ENCODE results near the gene ATF6. TPM values are rescaled to one million over a fixed set of nuclear protein-coding genes. Genes with fewer than 3 reads are reported as not detected.
A peak's percentile ranks its signal among the peaks of the same experiment; 100 is the strongest.

The ATF6 gene
- total and polyA plus RNA-seq, 2 of the 4 experiments (the other 2 are of a cell fraction), result 12.2 to 17.6 TPM

GRCh38 chr1:161962091-161962887 is 196.2 kb downstream of the ATF6 start:
- H2AK5ac ChIP-seq (ENCODE audit: low read depth, low read length), result peak overlapping the region; percentile 72
- 0 out of 2 replicates have a peak, but pooled peaks cover 3% of the 10 kb centered on the region for H3K9me1 ChIP-seq (ENCODE audit: insufficient read depth, low read length)
- H3K14ac ChIP-seq (replicated peaks; ENCODE audit: low read depth, low read length), result peak overlapping the region; percentile 83
- peak overlapping the region; percentile 95 for H2BK120ac ChIP-seq (ENCODE audit: low read depth, low read length)
- peak overlapping the region; percentile 80 for H3K56ac ChIP-seq (ENCODE audit: extremely low read depth, insufficient read depth, low read length)
- peak overlapping the region; percentile 92; the same call in 1 of the 2 replicates for H3K23ac ChIP-seq (ENCODE audit: low read depth, low read length)
- H4K91ac ChIP-seq (ENCODE audit: insufficient read depth, low read depth, low read length), result peak overlapping the region; percentile 93
- intact Hi-C loops (cut with micrococcal nuclease) (loop anchor here (2.0 kb wide), 1 partner anchor 169 kb away; no protein-coding TSS in a partner anchor), dilution Hi-C loops (cut with HindIII; ENCODE audit: low sequenced_read_pairs, unreplicated experiment) (no loop called here), in situ Hi-C loops (cut with MboI; ENCODE audit: low sequenced_read_pairs) (no loop called here)
- H3K4me1 ChIP-seq (ENCODE audit: control insufficient read depth, insufficient read depth, low read length), result peaks cover 9% of the 10 kb centered on the region
- H3K36me3 ChIP-seq (ENCODE audit: control insufficient read depth, insufficient read depth, low read length), result no peaks in the 10 kb centered on the region; the same call in 1 of the 2 replicates
- H4K20me1 ChIP-seq (ENCODE audit: insufficient read depth, low read length), result no peaks in the 10 kb centered on the region
- H2BK20ac ChIP-seq (ENCODE audit: low read depth, low read length), result peak overlapping the region; percentile 96
- TF ChIP-seq NFE2L2 (IDR thresholded peaks at IDR 0.05; ENCODE audit: low read depth, low read length) (0 out of 2 replicates have a peak, but pooled peaks have one; percentile 16), MXI1 (IDR thresholded peaks at IDR 0.05; ENCODE audit: borderline replicate concordance, low read depth, low read length) (no peak), FOS (IDR thresholded peaks at IDR 0.05; ENCODE audit: low read depth, low read length) (peak; percentile 47; the same call in 1 of the 2 replicates), ELK1 (IDR thresholded peaks at IDR 0.05; ENCODE audit: borderline replicate concordance, low read depth, low read length) (no peak), MAFK (IDR thresholded peaks at IDR 0.05; ENCODE audit: low read depth, low read length) (peak; percentile 57; the same call in 1 of the 2 replicates)
- peaks cover 3 to 4% of the 10 kb centered on the region in 2 experiments; a peak in 1 of 4 replicates for H3K79me1 ChIP-seq (ENCODE audit: low read depth in 1 of 2, low read length in 2 of 2)
- peak overlapping the region; percentile 42 for H3K4me3 ChIP-seq (ENCODE audit: insufficient read depth, low read depth, low read length)
- H3K27ac ChIP-seq (ENCODE audit: insufficient read depth, low read length), result peak overlapping the region; percentile 90
- peak overlapping the region; percentile 99 for H3K18ac ChIP-seq (ENCODE audit: low read depth, low read length)
- H3K9ac ChIP-seq (ENCODE audit: low read depth, low read length), result peak overlapping the region; percentile 64
- peak overlapping the region; percentile 59 for H2AK9ac ChIP-seq (replicated peaks; ENCODE audit: low read depth, low read length, poor library complexity)
- peak overlapping the region; percentile 96 for H3K4ac ChIP-seq (ENCODE audit: low read depth, low read length)
- H2AFZ ChIP-seq (replicated peaks; ENCODE audit: low read length, poor library complexity), result no peak overlapping the region
- ATAC-seq (ENCODE audit: low read depth) (peak; percentile 86), DNase-seq (peak; percentile 87)
- H3K4me2 ChIP-seq (ENCODE audit: low read depth, low read length), result peak overlapping the region; percentile 97
- peak overlapping the region; percentile 87 for H2BK5ac ChIP-seq (ENCODE audit: low read depth, low read length, poor library complexity, severe bottlenecking)
- BruUV-seq (replicated peaks), result no TSS peak
- H3K9me3 ChIP-seq (ENCODE audit: control insufficient read depth, insufficient read depth, low read length), result no peaks in the 10 kb centered on the region
- POLR2A ChIA-PET (ENCODE audit: unreplicated experiment), result no interaction called here
- H4K8ac ChIP-seq (ENCODE audit: low read depth in 2 of 2, low read length in 2 of 2), result peak overlapping the region; percentile 58 to 96
- no peaks in the 10 kb centered on the region for H3K27me3 ChIP-seq (ENCODE audit: control insufficient read depth, insufficient read depth, low read length)
- peak overlapping the region; percentile 88; the same call in 1 of the 3 replicates for H2BK15ac ChIP-seq (ENCODE audit: low read depth, low read length)
- H4K5ac ChIP-seq (ENCODE audit: low read depth, low read length), result peak overlapping the region; percentile 94
- WGBS, 2 experiments (ENCODE audit: extremely low coverage in 2 of 2, insufficient read length in 1 of 2), result no CpG with 5 or more reads among the region's 8 CpGs
- CTCF ChIA-PET, result interaction anchor here (0.6 to 1.8 kb wide), 4 partner anchors 9 to 224 kb away, joined by 3 to 6 read pairs (median 4); no protein-coding TSS in a partner anchor
